Esophagus (tissue), 2 donors: ENCODE results near the gene ATXN2. TPM values are rescaled to one million over a fixed set of nuclear protein-coding genes. Genes with fewer than 3 reads are reported as not detected.
A peak's percentile ranks its signal among the peaks of the same experiment; 100 is the strongest.
"Not testable (repeated sequence)": the region's sequence is repeated elsewhere in the genome, so short reads cannot be mapped to it uniquely, and the experiment has no call there.

Source experiments
- H3K27ac ChIP-seq, 2 donors: one replicate each; pipeline ENCODE4 v1.5.1; 2013; ENCODE audit warnings: low read depth in 2 of 2, mild to moderate bottlenecking in 2 of 2, inconsistent platforms in 1 of 2, low read length in 1 of 2, moderate library complexity in 1 of 2
- H3K27me3 ChIP-seq, 2 donors: one replicate each; pipeline ENCODE4 v1.6.1; 2013; ENCODE audit warnings: low read length in 2 of 2, control low read depth in 1 of 2, mild to moderate bottlenecking in 1 of 2; ENCODE audit not compliant: insufficient read depth in 2 of 2, control insufficient read depth in 1 of 2
- H3K36me3 ChIP-seq, 2 donors: one replicate each; pipeline ENCODE4 v1.6.1; 2013; ENCODE audit warnings: low read length in 1 of 2; ENCODE audit not compliant: control insufficient read depth in 2 of 2, insufficient read depth in 2 of 2
- H3K4me1 ChIP-seq, 2 donors: one replicate each; pipeline ENCODE4 v1.6.1; 2013; ENCODE audit warnings: low read length in 1 of 2; ENCODE audit not compliant: control insufficient read depth in 2 of 2, insufficient read depth in 2 of 2
- H3K4me3 ChIP-seq, 2 donors: one replicate each; pipeline ENCODE4 v1.5.1; 2013; ENCODE audit warnings: low read length in 2 of 2, mild to moderate bottlenecking in 2 of 2, low read depth in 1 of 2, moderate library complexity in 1 of 2
- H3K9me3 ChIP-seq, 2 donors: one replicate each; pipeline ENCODE4 v1.6.1; 2013; ENCODE audit warnings: mild to moderate bottlenecking in 2 of 2, low read depth in 1 of 2, low read length in 1 of 2, moderate library complexity in 1 of 2; ENCODE audit not compliant: control insufficient read depth in 2 of 2, insufficient read depth in 1 of 2
- WGBS, 2 donors: extraction: QIAGEN DNeasy Blood & Tissue Kit; methylation state at CpG; one replicate each; pipeline ENCODE4 v1.1.7; 2013; 5-methylcytosine and 5-hydroxymethylcytosine counted together
- polyA plus RNA-seq, 2 donors: library from polyadenylated mRNA; stranded (reverse); fragments of 200-250 nt; gene quantifications; one replicate each; pipeline ENCODE4 v1.2.3, GENCODE V29; 2013
- donor health status: healthy with polysubstance abuse.
- donor health status: Bipolar disorder and iron deficiency.

The ATXN2 gene
- polyA plus RNA-seq, 2 donors, result 10.0 to 18.0 TPM

DNA sequence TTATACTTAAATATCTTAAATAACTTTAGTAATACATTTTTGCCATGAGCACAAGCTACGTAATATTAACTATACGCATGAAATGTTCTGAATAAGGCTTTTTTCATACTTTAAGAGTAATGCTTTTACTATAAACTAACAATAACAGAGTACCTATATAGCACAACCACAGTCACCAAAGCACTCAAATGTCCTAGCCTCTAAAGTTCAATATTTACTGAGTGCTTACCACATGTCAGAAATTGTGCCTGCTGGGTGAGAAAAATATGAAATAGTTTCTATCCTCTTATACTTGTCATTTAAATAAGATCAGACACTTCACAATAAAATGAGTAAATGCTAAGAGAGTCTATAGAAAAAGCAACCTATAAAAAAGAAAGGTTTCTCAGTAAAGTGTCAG is 110.3 kb downstream of the ATXN2 start:
- H3K9me3 ChIP-seq, result no peaks in the 10 kb centered on the region
- H3K36me3 ChIP-seq, result peaks cover 5 to 11% of the 10 kb centered on the region in 2 donors
- WGBS, 2 donors, result 90 to 92% methylated on average over 2 of the region's 2 CpGs
- H3K4me1 ChIP-seq, result peaks cover 0 to 2% of the 10 kb centered on the region in 2 donors
- H3K27me3 ChIP-seq, result no peaks in the 10 kb centered on the region
- no peak overlapping the region for H3K27ac ChIP-seq
- no peak overlapping the region for H3K4me3 ChIP-seq

- no peak overlapping the region for H3K27ac ChIP-seq
Observed at GRCh38 chr12:111488271-111488670, 110.8 kb downstream of the ATXN2 start.

GRCh38 chr12:111482462-111482861 is 116.7 kb downstream of the ATXN2 start:
- peaks cover 5 to 10% of the 10 kb centered on the region in 2 donors for H3K36me3 ChIP-seq

More at GRCh38 chr12:111488271-111488670, 110.8 kb downstream of the ATXN2 start:
- no peak overlapping the region for H3K4me3 ChIP-seq
- peaks cover 0 to 2% of the 10 kb centered on the region in 2 donors for H3K4me1 ChIP-seq
- peaks cover 5 to 13% of the 10 kb centered on the region in 2 donors for H3K36me3 ChIP-seq
- no peaks in the 10 kb centered on the region for H3K9me3 ChIP-seq
- no peaks in the 10 kb centered on the region for H3K27me3 ChIP-seq
- 58 to 59% methylated on average over 4 of the region's 4 CpGs for WGBS, 2 donors

DNA sequence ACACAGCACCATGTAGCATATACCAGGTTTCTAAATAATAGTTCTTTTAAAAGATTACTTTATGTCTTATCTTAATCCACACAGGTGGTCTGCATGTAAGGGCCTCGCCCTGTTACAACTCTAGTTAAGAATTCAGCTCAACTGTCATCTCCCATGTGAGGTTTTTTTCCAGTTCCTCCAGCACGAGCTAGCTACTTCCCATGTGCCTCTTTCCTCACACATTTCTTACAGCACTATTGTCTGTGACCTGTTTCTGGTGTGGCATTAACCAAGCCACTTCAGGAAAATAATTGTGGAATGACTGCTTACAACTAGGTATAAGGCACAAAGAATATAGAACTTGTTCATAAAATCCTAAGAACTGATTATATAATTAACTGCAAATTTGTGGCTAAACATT is 127.9 kb downstream of the ATXN2 start:
- peaks cover 0 to 6% of the 10 kb centered on the region in 2 donors for H3K36me3 ChIP-seq
- H3K4me3 ChIP-seq, result no peak overlapping the region
- no peaks in the 10 kb centered on the region for H3K27me3 ChIP-seq
- H3K9me3 ChIP-seq, result no peaks in the 10 kb centered on the region
- H3K4me1 ChIP-seq, result no peaks in the 10 kb centered on the region
- H3K27ac ChIP-seq, result no peak overlapping the region
- 73 to 80% methylated on average over 2 of the region's 2 CpGs for WGBS, 2 donors

More at GRCh38 chr12:111482462-111482861, 116.7 kb downstream of the ATXN2 start:
- Histone ChIP-seq H3K27ac (no peak overlapping the region), H3K4me3 (no peak overlapping the region), H3K9me3 (no peaks in the 10 kb centered on the region), H3K27me3 (no peaks in the 10 kb centered on the region), H3K4me1 (peaks cover 0 to 2% of the 10 kb centered on the region in 2 donors)
- WGBS, 2 donors, result 98 to 100% methylated on average over 2 of the region's 2 CpGs

DNA sequence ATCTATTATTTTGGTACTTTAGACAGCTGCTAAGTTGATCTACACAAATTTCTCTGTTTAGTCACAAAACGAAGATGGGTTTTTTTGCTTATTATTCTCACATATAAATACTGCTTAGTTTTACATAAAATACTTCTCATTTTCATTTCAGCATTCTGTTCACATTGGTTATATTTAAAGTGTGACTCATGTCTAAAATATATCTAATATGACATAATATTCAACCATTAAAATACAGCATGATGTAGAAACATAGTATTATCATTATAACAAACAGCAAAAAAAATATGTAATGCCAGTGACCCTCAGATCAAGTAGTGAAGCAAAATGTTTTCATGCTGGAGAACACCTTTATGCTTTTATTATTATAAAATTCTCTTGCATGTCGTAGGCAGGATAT is 129.7 kb downstream of the ATXN2 start:
- peaks cover 0 to 6% of the 10 kb centered on the region in 2 donors for H3K36me3 ChIP-seq
- no peaks in the 10 kb centered on the region for H3K4me1 ChIP-seq
- H3K27me3 ChIP-seq, result no peaks in the 10 kb centered on the region
- no peaks in the 10 kb centered on the region for H3K9me3 ChIP-seq
- WGBS, 2 donors, result 65 to 72% methylated on average over 2 of the region's 2 CpGs
- H3K4me3 ChIP-seq, result no peak overlapping the region
- H3K27ac ChIP-seq, result no peak overlapping the region

DNA sequence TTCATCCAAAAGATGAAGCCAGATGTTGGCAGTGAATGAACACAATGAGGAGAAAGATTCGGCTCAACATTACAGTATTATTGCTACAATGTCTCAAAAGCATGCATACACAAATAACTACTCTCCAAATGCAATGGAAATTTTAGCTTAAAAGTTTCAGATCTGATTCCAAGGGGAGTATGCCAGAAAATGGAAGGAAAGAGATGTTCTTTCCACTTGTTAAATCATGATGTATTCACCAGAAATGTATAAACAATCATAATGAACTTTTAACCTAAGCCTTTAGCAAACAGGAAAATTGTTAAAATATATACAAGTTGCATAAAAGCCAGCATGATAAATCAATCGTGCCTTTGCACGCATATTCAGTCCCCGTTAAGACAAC is 131.3 kb downstream of the ATXN2 start:
- Histone ChIP-seq H3K27me3 (no peaks in the 10 kb centered on the region), H3K36me3 (peaks cover 0 to 3% of the 10 kb centered on the region in 2 donors), H3K27ac (no peak overlapping the region), H3K4me1 (no peaks in the 10 kb centered on the region), H3K4me3 (no peak overlapping the region), H3K9me3 (no peaks in the 10 kb centered on the region)
- WGBS, 2 donors, result 48 to 63% methylated on average over 4 of the region's 4 CpGs

- H3K27ac ChIP-seq, result peak overlapping the region in 1 of 2 donors; percentile 54
- no peak overlapping the region for H3K4me3 ChIP-seq
- peaks cover 0 to 3% of the 10 kb centered on the region in 2 donors for H3K36me3 ChIP-seq
Observed at GRCh38 chr12:111467092-111467856, 131.8 kb downstream of the ATXN2 start.

DNA sequence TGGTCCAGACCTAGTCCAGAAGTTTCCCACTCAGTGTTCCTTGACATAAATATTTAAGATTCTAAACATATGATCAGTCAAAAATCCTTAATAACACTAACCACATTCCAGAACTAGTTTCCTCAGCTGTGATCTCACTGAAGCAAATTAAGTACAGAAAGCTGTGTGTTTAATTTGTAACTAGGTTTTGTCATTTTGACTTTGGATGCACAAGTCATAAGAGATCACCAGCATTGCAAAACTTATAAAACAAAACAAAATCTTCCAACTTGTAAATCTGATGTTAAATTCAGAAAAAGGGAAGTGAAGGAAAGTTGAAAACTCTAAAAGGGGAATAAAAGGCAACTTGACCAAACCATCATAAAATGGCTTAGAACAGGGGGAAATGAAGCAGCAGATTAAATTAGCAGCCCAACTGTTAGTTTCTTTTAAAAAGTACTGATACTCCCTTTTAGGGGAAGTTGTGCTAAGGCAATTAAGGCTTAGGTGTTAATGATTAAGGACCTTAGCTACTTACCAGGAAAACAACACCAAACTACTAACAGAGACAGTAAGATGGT is 136.8 kb downstream of the ATXN2 start:
- H3K4me3 ChIP-seq, result no peak overlapping the region
- no peak overlapping the region for H3K27ac ChIP-seq
- no peaks in the 10 kb centered on the region for H3K4me1 ChIP-seq
- H3K27me3 ChIP-seq, result no peaks in the 10 kb centered on the region
- no peaks in the 10 kb centered on the region for H3K9me3 ChIP-seq
- peaks cover 0 to 3% of the 10 kb centered on the region in 2 donors for H3K36me3 ChIP-seq

More at GRCh38 chr12:111467092-111467856, 131.8 kb downstream of the ATXN2 start:
- Histone ChIP-seq H3K9me3 (no peaks in the 10 kb centered on the region), H3K4me1 (no peaks in the 10 kb centered on the region), H3K27me3 (no peaks in the 10 kb centered on the region)
- 81 to 83% methylated on average over 3 of the region's 3 CpGs for WGBS, 2 donors

- not testable (repeated sequence) for H3K4me3 ChIP-seq, H3K27me3 ChIP-seq, H3K27ac ChIP-seq, H3K9me3 ChIP-seq, H3K4me1 ChIP-seq
- H3K36me3 ChIP-seq, result peaks cover 11 to 17% of the 10 kb centered on the region in 2 donors
- 98 to 100% methylated on average over 11 of the region's 11 CpGs for WGBS, 2 donors
Observed at GRCh38 chr12:111460111-111460510, 139.0 kb downstream of the ATXN2 start.
